ENCODE measurements around the gene NME7.

The NME7 gene

DNA sequence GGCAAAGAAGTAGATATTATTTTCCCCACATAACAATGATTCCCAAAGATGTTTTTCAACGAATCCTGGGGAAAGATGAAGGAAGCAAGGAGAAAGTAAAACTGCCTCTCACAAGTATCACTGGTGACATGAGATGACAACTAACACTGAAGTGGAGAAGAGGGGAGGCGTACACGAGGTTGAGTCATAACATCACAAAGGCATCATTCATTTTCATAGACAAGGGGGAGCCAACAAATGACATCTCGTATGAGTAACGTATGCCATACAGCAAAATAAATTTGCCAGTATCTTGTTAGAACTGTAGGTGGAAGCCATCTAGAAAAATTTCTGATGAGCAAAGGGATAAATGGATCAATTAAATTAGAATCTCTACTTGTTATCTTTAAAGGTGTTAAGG, 204.5 kb downstream of the NME7 start:
- TF ChIP-seq, protein P1, sequence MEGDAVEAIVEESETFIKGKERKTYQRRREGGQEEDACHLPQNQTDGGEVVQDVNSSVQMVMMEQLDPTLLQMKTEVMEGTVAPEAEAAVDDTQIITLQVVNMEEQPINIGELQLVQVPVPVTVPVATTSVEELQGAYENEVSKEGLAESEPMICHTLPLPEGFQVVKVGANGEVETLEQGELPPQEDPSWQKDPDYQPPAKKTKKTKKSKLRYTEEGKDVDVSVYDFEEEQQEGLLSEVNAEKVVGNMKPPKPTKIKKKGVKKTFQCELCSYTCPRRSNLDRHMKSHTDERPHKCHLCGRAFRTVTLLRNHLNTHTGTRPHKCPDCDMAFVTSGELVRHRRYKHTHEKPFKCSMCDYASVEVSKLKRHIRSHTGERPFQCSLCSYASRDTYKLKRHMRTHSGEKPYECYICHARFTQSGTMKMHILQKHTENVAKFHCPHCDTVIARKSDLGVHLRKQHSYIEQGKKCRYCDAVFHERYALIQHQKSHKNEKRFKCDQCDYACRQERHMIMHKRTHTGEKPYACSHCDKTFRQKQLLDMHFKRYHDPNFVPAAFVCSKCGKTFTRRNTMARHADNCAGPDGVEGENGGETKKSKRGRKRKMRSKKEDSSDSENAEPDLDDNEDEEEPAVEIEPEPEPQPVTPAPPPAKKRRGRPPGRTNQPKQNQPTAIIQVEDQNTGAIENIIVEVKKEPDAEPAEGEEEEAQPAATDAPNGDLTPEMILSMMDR (IDR thresholded peaks at IDR 0.05) = no peak
- H3K27ac ChIP-seq = no peak overlapping the region
- no peak for DNase-seq

DNA sequence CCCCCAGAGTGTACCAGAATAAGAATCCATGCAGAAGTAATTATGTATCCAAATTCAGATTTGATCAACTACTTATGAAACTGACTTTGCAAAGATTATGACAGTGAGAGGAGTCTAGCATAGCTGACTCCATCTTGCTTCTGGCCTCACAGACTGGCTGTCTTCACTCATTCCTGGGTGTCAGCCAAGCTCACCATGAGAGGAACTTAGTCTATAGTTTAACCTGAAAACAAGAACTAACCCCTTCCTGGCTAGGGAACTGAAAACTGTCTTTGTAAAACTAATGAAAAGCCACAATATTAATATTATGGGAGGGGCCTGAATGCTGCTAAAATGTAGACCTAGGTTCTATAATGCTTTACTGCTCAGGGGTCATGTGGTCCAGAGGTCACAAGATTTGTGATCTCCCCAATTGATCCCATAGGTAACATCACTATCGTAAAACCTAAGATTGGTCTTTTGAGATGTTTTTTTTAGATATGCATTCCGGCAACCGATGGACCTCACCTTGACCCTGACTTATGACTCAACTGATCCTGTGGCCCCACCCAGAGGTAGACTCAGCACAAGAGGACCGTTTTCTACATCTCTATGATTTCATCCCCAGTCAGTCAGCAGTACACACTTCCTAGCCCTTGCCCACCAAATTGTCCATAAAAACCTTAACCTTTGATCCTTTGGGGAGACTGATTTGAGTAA, 206.0 kb downstream of the NME7 start:
- H3K4me1 ChIP-seq = no peaks in the 10 kb centered on the region
- no peak overlapping the region for H3K27ac ChIP-seq
- TF ChIP-seq, protein P1 (IDR thresholded peaks at IDR 0.05) = no peak

More for the DNA sequence above, 204.5 kb downstream of the NME7 start:
- Histone ChIP-seq H3K4me3 (no peak overlapping the region), H3K4me1 (no peaks in the 10 kb centered on the region), H3K36me3 (peaks cover 0 to 4% (median 0%) of the 10 kb centered on the region in 3 donors), H3K27me3 (no peaks in the 10 kb centered on the region), H3K9me3 (no peaks in the 10 kb centered on the region)
- intact Hi-C loops (cut with DNase I; ENCODE audit: low total_unique reads) = no loop called here

GRCh38 chr1:169160845-169161495, 206.6 kb downstream of the NME7 start:
- Histone ChIP-seq H3K9me3 (no peaks in the 10 kb centered on the region), H3K4me3 (no peak overlapping the region), H3K27ac (no peak overlapping the region), H3K4me1 (no peaks in the 10 kb centered on the region), H3K27me3 (no peaks in the 10 kb centered on the region), H3K36me3 (peaks cover 0 to 4% (median 0%) of the 10 kb centered on the region in 3 donors)
- TF ChIP-seq, protein P1 (IDR thresholded peaks at IDR 0.05) = no peak
- intact Hi-C loops (cut with DNase I; ENCODE audit: low total_unique reads) = no loop called here
- no peak for DNase-seq

More for the DNA sequence above, 206.0 kb downstream of the NME7 start:
- Histone ChIP-seq H3K9me3 (no peaks in the 10 kb centered on the region), H3K4me3 (no peak overlapping the region), H3K27me3 (no peaks in the 10 kb centered on the region), H3K36me3 (peaks cover 0 to 4% (median 0%) of the 10 kb centered on the region in 3 donors)
- intact Hi-C loops (cut with DNase I; ENCODE audit: low total_unique reads) = no loop called here
- DNase-seq = no peak

GRCh38 chr1:169156580-169156979, 211.0 kb downstream of the NME7 start:
- Histone ChIP-seq H3K9me3 (no peaks in the 10 kb centered on the region), H3K27me3 (no peaks in the 10 kb centered on the region), H3K27ac (no peak overlapping the region), H3K4me1 (no peaks in the 10 kb centered on the region), H3K4me3 (no peak overlapping the region), H3K36me3 (no peaks in the 10 kb centered on the region)
- TF ChIP-seq, protein P1 (IDR thresholded peaks at IDR 0.05) = no peak
- intact Hi-C loops (cut with DNase I; ENCODE audit: low total_unique reads) = no loop called here
- no peak for DNase-seq

DNA sequence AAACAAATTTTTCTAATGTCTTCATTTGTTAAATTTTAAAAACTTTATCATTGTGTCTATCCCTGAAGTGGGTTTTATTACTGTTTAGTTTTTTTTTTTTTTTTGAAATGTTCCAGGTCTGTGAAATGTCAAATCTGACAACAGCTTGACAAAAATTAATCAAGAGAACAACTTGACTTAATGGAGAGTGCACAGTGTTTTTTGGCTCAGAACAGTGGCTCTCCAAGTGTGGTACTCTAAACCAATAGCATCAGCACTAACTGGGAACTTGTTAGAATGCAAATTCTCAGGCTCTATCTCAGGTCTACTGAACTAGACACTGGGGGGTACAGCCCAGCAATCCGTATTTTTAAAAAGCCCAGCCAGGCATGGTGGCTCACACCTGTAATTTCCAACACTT, 211.9 kb downstream of the NME7 start:
- intact Hi-C loops (cut with DNase I; ENCODE audit: low total_unique reads) = no loop called here
- Histone ChIP-seq H3K4me1 (no peaks in the 10 kb centered on the region), H3K9me3 (no peaks in the 10 kb centered on the region), H3K36me3 (no peaks in the 10 kb centered on the region), H3K4me3 (no peak overlapping the region), H3K27me3 (no peaks in the 10 kb centered on the region), H3K27ac (no peak overlapping the region)
- TF ChIP-seq, protein P1 (IDR thresholded peaks at IDR 0.05) = no peak
- DNase-seq = no peak
